COLO668 (cell line): Measurements from ENCODE around the gene ATAT1.
"Not testable (repeated sequence)": the region's sequence is repeated elsewhere in the genome, so short reads cannot be mapped to it uniquely, and the experiment has no call there.

Source experiments
- DNase-seq: peaks from one replicate; lab custom pipeline; 2025; ENCODE audit not compliant: unreplicated experiment; lab: John Stamatoyannopoulos, UW

ATAT1 gene

GRCh38 chr6:30647242-30648116 is 20.8 kb downstream of the ATAT1 start:
- DNase-seq = peak; percentile 77

GRCh38 chr6:30651143-30651542 is 24.5 kb downstream of the ATAT1 start:
- DNase-seq = no peak

- no peak for DNase-seq
These were observed 28.4 kb downstream of the ATAT1 start for GRCh38 chr6:30654798-30655742.

- DNase-seq = no peak
These were observed 29.0 kb downstream of the ATAT1 start for GRCh38 chr6:30655743-30656094.

- DNase-seq = no peak
These were observed 29.8 kb downstream of the ATAT1 start for GRCh38 chr6:30656513-30656912.

GRCh38 chr6:30657454-30657853 is 30.8 kb downstream of the ATAT1 start:
- no peak for DNase-seq

- not testable (repeated sequence) for DNase-seq
These were observed 31.2 kb downstream of the ATAT1 start for GRCh38 chr6:30657922-30658321.

- DNase-seq = no peak
These were observed 38.5 kb downstream of the ATAT1 start for GRCh38 chr6:30664994-30665767.

GRCh38 chr6:30666300-30666699 is 39.6 kb downstream of the ATAT1 start:
- not testable (repeated sequence) for DNase-seq

GRCh38 chr6:30670760-30671527 is 44.3 kb downstream of the ATAT1 start:
- no peak for DNase-seq

- peak; percentile 89 for DNase-seq
These were observed 46.0 kb downstream of the ATAT1 start, which contains the start of gene DHX16 for GRCh38 chr6:30672445-30673253. Gene DHX16, minus strand, starts transcription at chr6:30673006. Its CDS starts 165 bp downstream, at chr6:30672841.

- no peak for DNase-seq
These were observed 50.1 kb downstream of the ATAT1 start for GRCh38 chr6:30676660-30677285.

GRCh38 chr6:30678964-30679726 is 52.5 kb downstream of the ATAT1 start:
- DNase-seq = peak; percentile 73

- DNase-seq = no peak
These were observed 53.3 kb downstream of the ATAT1 start for GRCh38 chr6:30679765-30680535.

- DNase-seq = no peak
These were observed 55.1 kb downstream of the ATAT1 start for GRCh38 chr6:30681766-30682142.

- peak; percentile 54 for DNase-seq
These were observed 55.8 kb downstream of the ATAT1 start for GRCh38 chr6:30682143-30683117.
